Right cardiac atrium (tissue), 5 donors: Measurements from ENCODE around the gene SART1. TPM values are rescaled to one million over a fixed set of nuclear protein-coding genes. Genes with fewer than 3 reads are reported as not detected.

Experiments
- ATAC-seq, 2 donors: fragments of 200-7000 bp; cut with Tn5 transposase; one replicate each; pipeline versions ENCODE4 v1.8.0 to v1.9.1; 2020; ENCODE audit warnings: moderate library complexity in 2 of 2, mild to moderate bottlenecking in 1 of 2
- DNase-seq, 3 donors: peaks; one replicate each; pipeline ENCODE4 v3.0.0-alpha.2; 2020
- H3K27ac ChIP-seq: one replicate; pipeline ENCODE4 v1.5.1; 2013; ENCODE audit warnings: mild to moderate bottlenecking, low read length, control low read depth, moderate library complexity
- H3K27me3 ChIP-seq: one replicate; pipeline ENCODE4 v1.6.1; 2013; ENCODE audit not compliant: control insufficient read depth, insufficient read depth
- H3K4me1 ChIP-seq: one replicate; pipeline ENCODE4 v1.6.1; 2013; ENCODE audit warnings: low read length; ENCODE audit not compliant: control insufficient read depth, insufficient read depth
- H3K4me3 ChIP-seq: one replicate; pipeline ENCODE4 v1.5.1; 2013; ENCODE audit warnings: low read length, control low read depth
- H3K9me3 ChIP-seq: one replicate; pipeline ENCODE4 v1.6.1; 2013; ENCODE audit warnings: low read length; ENCODE audit not compliant: control insufficient read depth
- WGBS: extraction: QIAGEN DNeasy Blood & Tissue Kit; methylation state at CpG from one replicate; pipeline ENCODE4 v1.1.7; 2013; 5-methylcytosine and 5-hydroxymethylcytosine counted together
- intact Hi-C, 4 donors: fragments of 100-400 bp; cut with DNase I; formaldehyde crosslinking; loops; one replicate each; pipeline versions ENCODE4 v1.11.0 to v1.14.0; 2022 to 2023
- long read RNA-seq, 4 donors: library from polyadenylated mRNA; unstranded; transcript quantifications; one replicate each; pipeline ENCODE4 v2.0.0, GENCODE V29; 2020 to 2021
- polyA plus RNA-seq: library from polyadenylated mRNA; stranded (reverse); fragments of 200-250 nt; gene quantifications from one replicate; pipeline ENCODE4 v1.2.3, GENCODE V29; 2013
- total RNA-seq, 4 donors: library from RNA; stranded (reverse); fragmentation: NEBNext Ultra II Directional; extraction: Animal tissue kit (Norgen Biotek cat#: 25700); gene quantifications; one replicate each; pipeline ENCODE4 v1.2.1, GENCODE V29; 2021
- donor health status: healthy with polysubstance abuse.
- donor health status: DM: no; HTN: yes; CAD: no.
- donor health status: DM: no; HTN: no; CAD: no.
- donor health status: DM: no; HTN: yes; CAD: no; lungs with severe emphysema.
- donor health status: DM: yes; HTN: yes; CAD: no.

Gene SART1
- 10 to 100 TPM; 34.3 to 41.7 (median 36.9) TPM for total RNA-seq
- 41.3 TPM for polyA plus RNA-seq
- long read RNA-seq, donor 1, transcript SART1-201 (20 exons, 3,293 nt): major isoform, 134 of 158 reads
- long read RNA-seq, donor 1, partial matches to known transcripts: 20 of 158 reads
- long read RNA-seq, donor 1, other reads (novel, unspliced or antisense): 4 of 158 reads
- long read RNA-seq, donor 2, transcript SART1-201 (20 exons, 3,293 nt): major isoform, 80 of 92 reads
- long read RNA-seq, donor 2, partial matches to known transcripts: 4 of 92 reads
- long read RNA-seq, donor 2, other reads (novel, unspliced or antisense): 8 of 92 reads
- long read RNA-seq, donor 3, partial matches to known transcripts: 10 of 15 reads
- long read RNA-seq, donor 3, other reads (novel, unspliced or antisense): 2 of 15 reads
- long read RNA-seq, donor 4, transcript SART1-201 (20 exons, 3,293 nt): major isoform, 75 of 91 reads
- long read RNA-seq, donor 4, partial matches to known transcripts: 6 of 91 reads
- long read RNA-seq, donor 4, other reads (novel, unspliced or antisense): 9 of 91 reads

- H3K27ac ChIP-seq: peak within 1 kb of the TSS; percentile 94
- no peaks in the 10 kb centered on the region for H3K27me3 ChIP-seq
- under 1% methylated on average over 97 of the region's 97 CpGs for WGBS
- DNase-seq: peak; percentile 99
- peak; percentile 98 for ATAC-seq
- H3K4me3 ChIP-seq: peak within 1 kb of the TSS; percentile 89
- H3K4me1 ChIP-seq: peaks cover 6% of the 10 kb centered on the region
- intact Hi-C loops: loop anchor here in 2 of 4 donors (5.0 to 10.0 kb wide), 2 partner anchors 74 to 77 kb away; partner anchors contain the start of gene FIBP (in 2 of the 2)
- H3K9me3 ChIP-seq: no peaks in the 10 kb centered on the region
These were observed at the start of gene SART1 for GRCh38 chr11:65961267-65962140. SART1 (plus strand) TSS chr11:65961734; CDS start chr11:65961781, 47 bp downstream.

GRCh38 chr11:65912845-65913244 lies 48.7 kb upstream of the SART1 start:
- Histone ChIP-seq H3K27ac (no peak overlapping the region), H3K27me3 (no peaks in the 10 kb centered on the region), H3K4me3 (no peak overlapping the region), H3K9me3 (no peaks in the 10 kb centered on the region), H3K4me1 (peaks cover 21% of the 10 kb centered on the region)
- DNase-seq: peak in 1 of 3 donors; percentile 39
- intact Hi-C loops: no loop called here
- ATAC-seq: no peak
- 48% methylated on average over 4 of the region's 4 CpGs for WGBS

- ATAC-seq (no peak), DNase-seq (peak in 2 of 3 donors; percentile 39 to 54)
- H3K4me1 ChIP-seq: peaks cover 25% of the 10 kb centered on the region
- intact Hi-C loops: no loop called here
- 55% methylated on average over 10 of the region's 10 CpGs for WGBS
- no peak overlapping the region for H3K4me3 ChIP-seq
- H3K9me3 ChIP-seq: no peaks in the 10 kb centered on the region
- no peaks in the 10 kb centered on the region for H3K27me3 ChIP-seq
- peak overlapping the region; percentile 88 for H3K27ac ChIP-seq
These were observed 46.3 kb upstream of the SART1 start for GRCh38 chr11:65915101-65915820.

- H3K4me3 ChIP-seq: no peak overlapping the region
- DNase-seq (peak; percentile 86 to 89 (median 89)), ATAC-seq (peak; percentile 12 to 65)
- H3K9me3 ChIP-seq: no peaks in the 10 kb centered on the region
- WGBS: 15% methylated on average over 13 of the region's 13 CpGs
- peak overlapping the region; percentile 88 for H3K27ac ChIP-seq
- H3K4me1 ChIP-seq: peaks cover 28% of the 10 kb centered on the region
- H3K27me3 ChIP-seq: no peaks in the 10 kb centered on the region
- intact Hi-C loops: no loop called here
These were observed 45.7 kb upstream of the SART1 start for GRCh38 chr11:65915821-65916251.

- H3K9me3 ChIP-seq: no peaks in the 10 kb centered on the region
- no peak overlapping the region for H3K4me3 ChIP-seq
- peaks cover 26% of the 10 kb centered on the region for H3K4me1 ChIP-seq
- peak overlapping the region; percentile 88 for H3K27ac ChIP-seq
- no peaks in the 10 kb centered on the region for H3K27me3 ChIP-seq
- 64% methylated on average over 7 of the region's 7 CpGs for WGBS
- DNase-seq: peak in 1 of 3 donors; percentile 29
- intact Hi-C loops: no loop called here
- ATAC-seq: no peak
These were observed 45.1 kb upstream of the SART1 start for GRCh38 chr11:65916391-65916790.

- H3K4me1 ChIP-seq: peaks cover 23% of the 10 kb centered on the region
- no peaks in the 10 kb centered on the region for H3K27me3 ChIP-seq
- 93% methylated on average over 3 of the region's 3 CpGs for WGBS
- no peak for DNase-seq
- no peak for ATAC-seq
- intact Hi-C loops: no loop called here
- peak overlapping the region; percentile 88 for H3K27ac ChIP-seq
- no peak overlapping the region for H3K4me3 ChIP-seq
- H3K9me3 ChIP-seq: no peaks in the 10 kb centered on the region
These were observed 44.5 kb upstream of the SART1 start for GRCh38 chr11:65917077-65917433.

GRCh38 chr11:65917434-65918210 lies 43.9 kb upstream of the SART1 start:
- H3K27me3 ChIP-seq: no peaks in the 10 kb centered on the region
- H3K9me3 ChIP-seq: no peaks in the 10 kb centered on the region
- H3K4me1 ChIP-seq: peaks cover 23% of the 10 kb centered on the region
- ATAC-seq: no peak
- peak overlapping the region; percentile 54 for H3K27ac ChIP-seq
- WGBS: 78% methylated on average over 35 of the region's 35 CpGs
- intact Hi-C loops: no loop called here
- H3K4me3 ChIP-seq: peak overlapping the region; percentile 77
- DNase-seq: peak; percentile 31 to 68 (median 62)

GRCh38 chr11:65918211-65919140 lies 43.1 kb upstream of the SART1 start, which contains the start of gene C11orf68:
C11orf68 (minus strand) TSS chr11:65919062; CDS start chr11:65919031, 31 bp downstream.
- Histone ChIP-seq H3K9me3 (no peaks in the 10 kb centered on the region), H3K27me3 (no peaks in the 10 kb centered on the region), H3K4me3 (peak within 1 kb of the TSS; percentile 92), H3K27ac (peak within 1 kb of the TSS; percentile 54), H3K4me1 (peaks cover 23% of the 10 kb centered on the region)
- DNase-seq: no peak
- intact Hi-C loops: no loop called here
- 4% methylated on average over 77 of the region's 77 CpGs for whole genome bisulfite sequencing
- no peak for ATAC-seq

GRCh38 chr11:65919141-65919572 lies 42.4 kb upstream of the SART1 start, which contains the start of gene DRAP1:
DRAP1 (plus strand) TSS chr11:65919426; CDS start chr11:65919502, 76 bp downstream.
- peak within 1 kb of the TSS; percentile 92 for H3K4me3 ChIP-seq
- H3K27me3 ChIP-seq: no peaks in the 10 kb centered on the region
- DNase-seq (peak; percentile 99 to 100 (median 100)), ATAC-seq (peak; percentile 93 to 95)
- H3K27ac ChIP-seq: peak within 1 kb of the TSS; percentile 54
- intact Hi-C loops: no loop called here
- under 1% methylated on average over 59 of the region's 59 CpGs for WGBS
- peaks cover 23% of the 10 kb centered on the region for H3K4me1 ChIP-seq
- no peaks in the 10 kb centered on the region for H3K9me3 ChIP-seq
